Esophagus squamous epithelium (tissue), 5 donors: ENCODE data around the gene PCK1. TPM values are rescaled to one million over a fixed set of nuclear protein-coding genes. Genes with fewer than 3 reads are reported as not detected.

Experiments
- DNase-seq: peaks from one replicate; lab custom pipeline; 2025; lab: John Stamatoyannopoulos, UW
- H3K27ac ChIP-seq, 4 donors: fragments of 200-600 bp; sonication (generic); one replicate each; pipeline ENCODE4 v1.5.1; 2016 to 2019; ENCODE audit warnings: mild to moderate bottlenecking in 1 of 4
- H3K27me3 ChIP-seq, 4 donors: fragments of 200-600 bp; sonication (generic); 1 replicate in 3 of 4; 2 replicates in 1 of 4; pipeline versions ENCODE4 v1.5.1 to v1.6.0; 2017 to 2021; ENCODE audit warnings: antibody characterized with exemption in 1 of 4
- H3K36me3 ChIP-seq, 3 donors: fragments of 200-600 bp; sonication (generic); one replicate each; pipeline ENCODE4 v1.5.1; 2016 to 2019
- H3K4me1 ChIP-seq, 3 donors: fragments of 200-600 bp; sonication (generic); one replicate each; pipeline ENCODE4 v1.5.1; 2017 to 2019
- H3K4me3 ChIP-seq, 4 donors: fragments of 200-600 bp; sonication (generic); 1 replicate in 3 of 4; 2 replicates in 1 of 4; pipeline ENCODE4 v1.5.1; 2016 to 2019; ENCODE audit warnings: mild to moderate bottlenecking in 2 of 4, moderate library complexity in 1 of 4
- H3K9me3 ChIP-seq, 3 donors: fragments of 200-600 bp; sonication (generic); one replicate each; pipeline ENCODE4 v1.5.1; 2016 to 2019
- POLR2A ChIP-seq, 4 donors: fragments of 450-650 bp; IDR thresholded peaks; one replicate each; pipeline ENCODE4 v1.6.1; 2017; ENCODE audit warnings: antibody characterized with exemption in 4 of 4, mild to moderate bottlenecking in 4 of 4, moderate library complexity in 3 of 4
- WGBS, 2 donors: methylation state at CpG; one replicate each; pipeline ENCODE4 v1.1.5; 2018; 5-methylcytosine and 5-hydroxymethylcytosine counted together
- intact Hi-C: fragments of 100-400 bp; cut with DNase I; formaldehyde crosslinking; loops from one replicate; pipeline ENCODE4 v1.15.0; 2022
- total RNA-seq, 4 donors: library from RNA; depleted of rRNA; stranded (reverse); fragments of >200 nt; gene quantifications; one replicate each; pipeline ENCODE4 v1.1.0, GENCODE V29; 2016
- TF ChIP-seq, protein P1 (sequence below), 6 experiments: fragments of 450-650 bp in 4 of 6; fragments of 200-600 bp in 2 of 6; sonication (generic) in 2 of 6; IDR thresholded peaks; one replicate each; pipeline ENCODE4 v1.5.1; 2016 to 2019; ENCODE audit warnings: antibody characterized with exemption in 6 of 6, mild to moderate bottlenecking in 4 of 6, moderate library complexity in 4 of 6
- donor health status: DM: yes; HTN: yes; CAD: no.

Gene PCK1
- total RNA-seq, 4 donors from 2014 or later = 0.38 to 1.4 (median 0.65) TPM

DNA sequence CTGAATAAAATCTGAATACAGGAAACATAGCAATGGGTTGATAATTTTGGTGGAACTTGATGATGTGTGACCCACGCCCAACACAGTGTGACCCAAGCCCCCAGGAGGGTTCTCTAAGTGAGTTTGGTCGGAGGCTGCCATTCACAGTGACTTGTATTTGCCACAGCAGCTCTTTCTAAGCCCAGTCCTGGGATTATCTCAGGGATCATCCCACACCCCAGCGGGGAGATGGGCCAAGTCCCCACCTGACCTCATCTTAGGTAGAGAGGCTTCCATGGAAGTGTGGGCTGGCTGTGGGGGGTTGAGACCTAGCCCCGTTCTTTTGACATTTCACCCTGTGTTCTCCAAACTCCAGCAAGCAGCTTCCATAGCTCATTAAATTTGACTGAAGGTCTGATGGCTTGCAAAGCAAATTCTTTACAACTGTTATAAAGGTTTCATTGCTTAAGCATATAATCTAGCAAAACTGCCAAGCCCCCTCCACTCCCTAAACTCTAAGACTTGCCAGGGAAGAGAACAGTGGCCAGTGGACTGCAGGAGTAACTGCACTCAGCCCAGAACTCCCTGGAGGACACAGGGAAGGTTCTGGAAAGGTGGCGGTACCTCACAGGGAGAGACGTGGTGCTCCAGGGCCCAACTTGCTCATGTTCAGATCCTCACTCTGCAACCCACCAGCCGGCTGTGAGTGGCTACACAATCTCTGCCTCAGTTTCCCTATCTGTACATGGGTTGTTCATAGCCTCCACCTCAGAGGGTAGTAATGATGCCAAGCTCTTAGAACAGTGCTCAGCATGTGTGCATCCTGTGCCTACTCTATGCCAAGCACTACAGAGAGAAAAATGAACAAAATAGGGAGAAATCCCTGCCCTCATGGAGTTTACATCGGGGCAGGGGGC, 1.0 kb upstream of the PCK1 start:
- WGBS, 2 donors = 76 to 86% methylated on average over 7 to 8 of the region's 8 CpGs
- DNase-seq = no peak
- Histone ChIP-seq H3K9me3 (no peaks in the 10 kb centered on the region), H3K27ac (no peak overlapping the region), H3K27me3 (peaks cover 0 to 30% (median 0%) of the 10 kb centered on the region in 4 donors), H3K4me1 (peaks cover 8 to 16% (median 9%) of the 10 kb centered on the region in 3 donors), H3K4me3 (no peak overlapping the region), H3K36me3 (no peaks in the 10 kb centered on the region)
- intact Hi-C loops = no loop called here
- TF ChIP-seq POLR2A (IDR thresholded peaks at IDR 0.05) = no peak
- TF ChIP-seq, protein P1, sequence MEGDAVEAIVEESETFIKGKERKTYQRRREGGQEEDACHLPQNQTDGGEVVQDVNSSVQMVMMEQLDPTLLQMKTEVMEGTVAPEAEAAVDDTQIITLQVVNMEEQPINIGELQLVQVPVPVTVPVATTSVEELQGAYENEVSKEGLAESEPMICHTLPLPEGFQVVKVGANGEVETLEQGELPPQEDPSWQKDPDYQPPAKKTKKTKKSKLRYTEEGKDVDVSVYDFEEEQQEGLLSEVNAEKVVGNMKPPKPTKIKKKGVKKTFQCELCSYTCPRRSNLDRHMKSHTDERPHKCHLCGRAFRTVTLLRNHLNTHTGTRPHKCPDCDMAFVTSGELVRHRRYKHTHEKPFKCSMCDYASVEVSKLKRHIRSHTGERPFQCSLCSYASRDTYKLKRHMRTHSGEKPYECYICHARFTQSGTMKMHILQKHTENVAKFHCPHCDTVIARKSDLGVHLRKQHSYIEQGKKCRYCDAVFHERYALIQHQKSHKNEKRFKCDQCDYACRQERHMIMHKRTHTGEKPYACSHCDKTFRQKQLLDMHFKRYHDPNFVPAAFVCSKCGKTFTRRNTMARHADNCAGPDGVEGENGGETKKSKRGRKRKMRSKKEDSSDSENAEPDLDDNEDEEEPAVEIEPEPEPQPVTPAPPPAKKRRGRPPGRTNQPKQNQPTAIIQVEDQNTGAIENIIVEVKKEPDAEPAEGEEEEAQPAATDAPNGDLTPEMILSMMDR (IDR thresholded peaks at IDR 0.05) = no peak

DNA sequence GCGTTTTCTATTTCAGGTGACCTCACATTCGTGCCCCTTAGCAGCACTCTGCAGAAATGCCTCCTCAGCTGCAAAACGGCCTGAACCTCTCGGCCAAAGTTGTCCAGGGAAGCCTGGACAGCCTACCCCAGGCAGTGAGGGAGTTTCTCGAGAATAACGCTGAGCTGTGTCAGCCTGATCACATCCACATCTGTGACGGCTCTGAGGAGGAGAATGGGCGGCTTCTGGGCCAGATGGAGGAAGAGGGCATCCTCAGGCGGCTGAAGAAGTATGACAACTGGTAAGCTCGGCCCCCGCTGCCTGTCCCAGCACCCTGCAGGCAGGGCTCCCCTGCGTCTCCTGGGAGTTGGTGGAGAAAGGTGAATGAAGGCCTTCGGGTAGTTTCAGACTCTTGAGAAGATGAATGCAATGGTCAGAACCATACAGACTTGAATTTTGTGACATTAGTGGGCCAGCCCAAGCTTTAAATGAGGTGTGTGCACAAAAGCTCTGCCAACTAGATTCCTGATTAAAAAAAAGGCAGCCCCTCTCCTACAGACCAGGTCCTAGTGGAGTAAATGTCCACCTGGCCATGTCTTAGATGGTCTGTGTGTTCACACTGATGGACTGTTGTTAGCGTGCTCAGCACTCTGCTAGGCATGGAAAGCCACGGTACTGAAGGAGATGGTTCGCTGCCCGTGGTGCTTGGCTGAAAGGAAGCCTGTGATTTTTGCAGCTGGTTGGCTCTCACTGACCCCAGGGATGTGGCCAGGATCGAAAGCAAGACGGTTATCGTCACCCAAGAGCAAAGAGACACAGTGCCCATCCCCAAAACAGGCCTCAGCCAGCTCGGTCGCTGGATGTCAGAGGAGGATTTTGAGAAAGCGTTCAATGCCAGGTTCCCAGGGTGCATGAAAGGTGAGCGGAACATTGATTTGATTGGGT, 708 bp downstream of the PCK1 start:
- no peak for TF ChIP-seq POLR2A (IDR thresholded peaks at IDR 0.05)
- TF ChIP-seq, protein P1 (IDR thresholded peaks at IDR 0.05) = no peak
- DNase-seq = no peak
- Histone ChIP-seq H3K4me1 (peaks cover 8 to 16% (median 9%) of the 10 kb centered on the region in 3 donors), H3K36me3 (no peaks in the 10 kb centered on the region), H3K27me3 (peaks cover 0 to 23% (median 0%) of the 10 kb centered on the region in 4 donors), H3K9me3 (no peaks in the 10 kb centered on the region), H3K27ac (peak overlapping the region in 1 of 4 donors; percentile 25), H3K4me3 (no peak overlapping the region)
- WGBS, 2 donors = 80 to 82% methylated on average over 15 to 18 of the region's 24 CpGs
- intact Hi-C loops = no loop called here

DNA sequence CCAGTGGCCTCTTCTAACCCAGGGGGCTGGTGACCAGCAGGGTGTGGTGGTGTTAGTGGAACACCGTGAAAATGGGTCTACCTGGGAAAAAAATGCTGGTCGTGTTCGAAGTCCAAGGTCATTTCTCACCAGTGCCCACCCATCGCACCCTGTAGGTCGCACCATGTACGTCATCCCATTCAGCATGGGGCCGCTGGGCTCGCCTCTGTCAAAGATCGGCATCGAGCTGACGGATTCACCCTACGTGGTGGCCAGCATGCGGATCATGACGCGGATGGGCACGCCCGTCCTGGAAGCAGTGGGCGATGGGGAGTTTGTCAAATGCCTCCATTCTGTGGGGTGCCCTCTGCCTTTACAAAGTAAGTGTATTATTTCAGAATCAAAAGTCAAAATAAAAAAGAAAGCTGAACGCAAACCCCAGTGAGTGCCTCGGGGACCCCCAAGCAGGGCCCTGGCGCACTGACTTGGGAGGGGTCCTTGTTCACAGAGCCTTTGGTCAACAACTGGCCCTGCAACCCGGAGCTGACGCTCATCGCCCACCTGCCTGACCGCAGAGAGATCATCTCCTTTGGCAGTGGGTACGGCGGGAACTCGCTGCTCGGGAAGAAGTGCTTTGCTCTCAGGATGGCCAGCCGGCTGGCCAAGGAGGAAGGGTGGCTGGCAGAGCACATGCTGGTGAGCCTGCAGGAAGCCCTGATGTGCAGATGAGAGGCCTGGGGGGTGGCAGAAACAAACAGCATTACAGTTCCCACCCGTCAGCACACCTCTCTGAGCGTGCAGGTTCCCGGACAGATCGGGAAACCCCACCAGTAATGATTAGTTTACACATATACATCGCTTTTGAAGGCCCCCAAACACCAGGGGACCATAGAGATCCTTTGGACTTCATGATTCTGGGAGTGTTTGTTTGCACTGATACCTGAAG, 1.9 kb downstream of the PCK1 start:
- Histone ChIP-seq H3K4me3 (no peak overlapping the region), H3K27ac (no peak overlapping the region), H3K36me3 (no peaks in the 10 kb centered on the region), H3K9me3 (no peaks in the 10 kb centered on the region), H3K4me1 (peaks cover 8 to 16% (median 9%) of the 10 kb centered on the region in 3 donors), H3K27me3 (peaks cover 0 to 16% (median 0%) of the 10 kb centered on the region in 4 donors)
- TF ChIP-seq, protein P1 (IDR thresholded peaks at IDR 0.05) = no peak
- TF ChIP-seq POLR2A (IDR thresholded peaks at IDR 0.05) = no peak
- 83 to 86% methylated on average over 12 to 25 of the region's 35 CpGs for WGBS, 2 donors
- DNase-seq = no peak
- intact Hi-C loops = no loop called here

DNA sequence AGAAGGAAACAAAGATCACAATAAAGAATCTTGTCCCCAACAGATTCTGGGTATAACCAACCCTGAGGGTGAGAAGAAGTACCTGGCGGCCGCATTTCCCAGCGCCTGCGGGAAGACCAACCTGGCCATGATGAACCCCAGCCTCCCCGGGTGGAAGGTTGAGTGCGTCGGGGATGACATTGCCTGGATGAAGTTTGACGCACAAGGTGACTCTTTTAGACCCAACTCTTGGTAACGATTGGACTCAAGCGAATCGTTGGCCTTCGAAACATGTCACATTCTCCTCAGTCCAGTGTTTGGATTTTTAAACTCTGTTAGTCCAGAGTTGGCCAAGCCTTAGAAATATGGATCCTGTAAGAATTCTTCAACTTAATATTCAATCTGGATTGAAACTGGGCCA, 2.6 kb downstream of the PCK1 start:
- no peak overlapping the region for H3K27ac ChIP-seq
- H3K4me3 ChIP-seq = no peak overlapping the region
- H3K4me1 ChIP-seq = peaks cover 8 to 16% (median 9%) of the 10 kb centered on the region in 3 donors
- intact Hi-C loops = no loop called here
- WGBS, 2 donors = 94 to 97% methylated on average over 8 to 12 of the region's 12 CpGs
- DNase-seq = no peak
- no peaks in the 10 kb centered on the region for H3K9me3 ChIP-seq
- no peak for TF ChIP-seq POLR2A (IDR thresholded peaks at IDR 0.05)
- TF ChIP-seq, protein P1 (IDR thresholded peaks at IDR 0.05) = no peak
- peaks cover 0 to 10% (median 0%) of the 10 kb centered on the region in 4 donors for H3K27me3 ChIP-seq
- no peaks in the 10 kb centered on the region for H3K36me3 ChIP-seq
